ENCODE measurements around the gene INAVA.
"Not testable (repeated sequence)": the region's sequence is repeated elsewhere in the genome, so short reads cannot be mapped to it uniquely, and the experiment has no call there.

INAVA gene

GRCh38 chr1:200962631-200963030 lies 67.9 kb downstream of the INAVA start:
- DNase-seq (ENCODE audit: low read depth in 2 of 2) = no peak

- DNase-seq (ENCODE audit: low read depth in 2 of 2) = no peak
Measured at GRCh38 chr1:200963076-200963475, 68.4 kb downstream of the INAVA start.

- DNase-seq (ENCODE audit: low read depth in 2 of 2) = not testable (repeated sequence)
Measured at GRCh38 chr1:200963888-200964287, 69.2 kb downstream of the INAVA start.
